ENCODE results near the gene USP10. TPM values are rescaled to one million over a fixed set of nuclear protein-coding genes. Genes with fewer than 3 reads are reported as not detected.

USP10 gene
- total RNA-seq, 1 donor from 2014 or later: 46.5 TPM

GRCh38 chr16:84752600-84752999 lies 52.8 kb downstream of the USP10 start:
- DNase-seq: no peak

- DNase-seq: no peak
Observed at GRCh38 chr16:84753412-84754326, 53.9 kb downstream of the USP10 start.

- DNase-seq: no peak
Observed at GRCh38 chr16:84754353-84754856, 54.6 kb downstream of the USP10 start.

GRCh38 chr16:84754956-84755672 lies 55.3 kb downstream of the USP10 start:
- DNase-seq: no peak

GRCh38 chr16:84756830-84757229 lies 57.0 kb downstream of the USP10 start:
- DNase-seq: no peak

GRCh38 chr16:84758627-84759026 lies 58.8 kb downstream of the USP10 start:
- DNase-seq: no peak

GRCh38 chr16:84759061-84759460 lies 59.3 kb downstream of the USP10 start:
- DNase-seq: no peak

- DNase-seq: no peak
Observed at GRCh38 chr16:84759906-84760305, 60.1 kb downstream of the USP10 start.

- no peak for DNase-seq
Observed at GRCh38 chr16:84761448-84762368, 61.9 kb downstream of the USP10 start.

- DNase-seq: no peak
Observed at GRCh38 chr16:84763164-84763563, 63.4 kb downstream of the USP10 start.

GRCh38 chr16:84763629-84764028 lies 63.8 kb downstream of the USP10 start:
- no peak for DNase-seq

GRCh38 chr16:84764970-84765369 lies 65.2 kb downstream of the USP10 start:
- DNase-seq: no peak

- no peak for DNase-seq
Observed at GRCh38 chr16:84765616-84766580, 66.1 kb downstream of the USP10 start.

- no peak for DNase-seq
Observed at GRCh38 chr16:84766978-84767773, 67.4 kb downstream of the USP10 start.

GRCh38 chr16:84768061-84768807 lies 68.4 kb downstream of the USP10 start:
- no peak for DNase-seq

GRCh38 chr16:84768808-84769197 lies 69.0 kb downstream of the USP10 start:
- no peak for DNase-seq

GRCh38 chr16:84769416-84769815 lies 69.6 kb downstream of the USP10 start:
- DNase-seq: no peak

GRCh38 chr16:84773312-84773711 lies 73.5 kb downstream of the USP10 start:
- no peak for DNase-seq

GRCh38 chr16:84774810-84775209 lies 75.0 kb downstream of the USP10 start:
- peak; percentile 33 for DNase-seq
